Measurements from ENCODE around the gene CETN1. TPM values are rescaled to one million over a fixed set of nuclear protein-coding genes. Genes with fewer than 3 reads are reported as not detected.

CETN1 gene
- total and polyA plus RNA-seq, 2 of the 13 experiments (the other 11 are each of a cell fraction or from before 2014, with no cell fraction given): not detected

DNA sequence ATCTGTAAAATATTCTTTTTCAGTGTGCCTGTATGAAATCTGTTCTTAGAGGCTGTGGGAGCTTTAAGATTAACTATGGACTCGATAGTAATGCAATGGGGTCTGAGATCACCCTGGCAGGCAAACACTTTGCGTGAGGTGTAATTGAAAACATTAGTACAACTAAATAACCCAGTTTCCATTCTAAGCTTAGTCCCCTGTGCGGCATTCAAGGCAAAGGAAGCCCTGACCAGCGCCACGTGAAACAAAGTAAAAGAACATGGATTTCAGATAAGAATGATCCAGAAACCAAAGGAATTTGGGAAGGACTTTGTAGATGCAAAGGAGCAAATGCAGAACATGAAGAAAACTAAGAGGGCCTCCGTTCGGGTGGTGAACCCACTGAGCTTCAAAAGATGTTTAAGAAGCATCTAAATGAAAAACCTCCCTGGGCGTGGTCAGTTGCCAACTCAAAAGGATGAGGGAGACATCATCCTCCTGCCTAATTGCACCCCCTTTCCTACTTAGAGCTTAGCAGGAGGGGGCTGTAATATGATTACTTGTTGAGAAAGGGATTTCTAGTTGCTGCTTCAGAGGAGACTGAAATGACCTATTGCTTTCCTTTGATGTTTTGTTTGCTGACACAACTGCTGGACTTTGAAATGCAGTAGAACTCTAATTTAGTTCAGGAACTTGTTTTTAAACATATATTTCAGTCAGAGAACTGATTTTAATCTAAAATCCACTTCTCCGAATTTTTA, 7.9 kb upstream of the CETN1 start (continued):
- TF ChIP-seq SATB2 (CRISPR knock-in tag; IDR thresholded peaks at IDR 0.05) (no peak), ZNF350 (CRISPR knock-in tag; IDR thresholded peaks at IDR 0.05; ENCODE audit: borderline replicate concordance, low read depth) (no peak), U2AF2 (IDR thresholded peaks at IDR 0.05; ENCODE audit: low read depth, low read length) (no peak), ZNF616 (CRISPR knock-in tag; IDR thresholded peaks at IDR 0.05; ENCODE audit: low read depth) (no peak), PAXIP1 (CRISPR knock-in tag; conservative IDR thresholded peaks at IDR 0.05) (peak; percentile 89), BRD4 (CRISPR knock-in tag; IDR thresholded peaks at IDR 0.05) (no peak), CENPX (CRISPR knock-in tag; IDR thresholded peaks at IDR 0.05) (no peak), SRY (CRISPR knock-in tag; IDR thresholded peaks at IDR 0.05) (no peak), PRMT3 (CRISPR knock-in tag; IDR thresholded peaks at IDR 0.05; ENCODE audit: borderline replicate concordance, low read depth) (no peak), SRSF9 (IDR thresholded peaks at IDR 0.05; ENCODE audit: borderline replicate concordance, insufficient read depth, low read depth, low read length, poor library complexity, severe bottlenecking) (no peak), PHF21A (CRISPR knock-in tag; IDR thresholded peaks at IDR 0.05) (no peak), LBX2 (CRISPR knock-in tag; IDR thresholded peaks at IDR 0.05; ENCODE audit: borderline replicate concordance) (no peak), ZNF780A (CRISPR knock-in tag; IDR thresholded peaks at IDR 0.05) (no peak), SOX13 (IDR thresholded peaks at IDR 0.05) (no peak), SOX13 (CRISPR knock-in tag; conservative IDR thresholded peaks at IDR 0.05 in 1 of 2, IDR thresholded peaks at IDR 0.05 in 1 of 2) (peak in 1 of 2 experiments; percentile 18; a peak in 1 of 4 replicates), EP300 (IDR thresholded peaks at IDR 0.05; ENCODE audit: low read depth in 2 of 2, low read length in 2 of 2) (peak in 1 of 2 experiments; percentile 70; a peak in 2 of 4 replicates), EP300 (CRISPR knock-in tag; IDR thresholded peaks at IDR 0.05; ENCODE audit: borderline replicate concordance) (peak; percentile 24; the same call in 1 of the 2 replicates), MEF2D (CRISPR knock-in tag; IDR thresholded peaks at IDR 0.05) (no peak), XBP1 (CRISPR knock-in tag; IDR thresholded peaks at IDR 0.05) (no peak), MATR3 (CRISPR knock-in tag; IDR thresholded peaks at IDR 0.05) (no peak)
- TF ChIP-seq, protein P1, sequence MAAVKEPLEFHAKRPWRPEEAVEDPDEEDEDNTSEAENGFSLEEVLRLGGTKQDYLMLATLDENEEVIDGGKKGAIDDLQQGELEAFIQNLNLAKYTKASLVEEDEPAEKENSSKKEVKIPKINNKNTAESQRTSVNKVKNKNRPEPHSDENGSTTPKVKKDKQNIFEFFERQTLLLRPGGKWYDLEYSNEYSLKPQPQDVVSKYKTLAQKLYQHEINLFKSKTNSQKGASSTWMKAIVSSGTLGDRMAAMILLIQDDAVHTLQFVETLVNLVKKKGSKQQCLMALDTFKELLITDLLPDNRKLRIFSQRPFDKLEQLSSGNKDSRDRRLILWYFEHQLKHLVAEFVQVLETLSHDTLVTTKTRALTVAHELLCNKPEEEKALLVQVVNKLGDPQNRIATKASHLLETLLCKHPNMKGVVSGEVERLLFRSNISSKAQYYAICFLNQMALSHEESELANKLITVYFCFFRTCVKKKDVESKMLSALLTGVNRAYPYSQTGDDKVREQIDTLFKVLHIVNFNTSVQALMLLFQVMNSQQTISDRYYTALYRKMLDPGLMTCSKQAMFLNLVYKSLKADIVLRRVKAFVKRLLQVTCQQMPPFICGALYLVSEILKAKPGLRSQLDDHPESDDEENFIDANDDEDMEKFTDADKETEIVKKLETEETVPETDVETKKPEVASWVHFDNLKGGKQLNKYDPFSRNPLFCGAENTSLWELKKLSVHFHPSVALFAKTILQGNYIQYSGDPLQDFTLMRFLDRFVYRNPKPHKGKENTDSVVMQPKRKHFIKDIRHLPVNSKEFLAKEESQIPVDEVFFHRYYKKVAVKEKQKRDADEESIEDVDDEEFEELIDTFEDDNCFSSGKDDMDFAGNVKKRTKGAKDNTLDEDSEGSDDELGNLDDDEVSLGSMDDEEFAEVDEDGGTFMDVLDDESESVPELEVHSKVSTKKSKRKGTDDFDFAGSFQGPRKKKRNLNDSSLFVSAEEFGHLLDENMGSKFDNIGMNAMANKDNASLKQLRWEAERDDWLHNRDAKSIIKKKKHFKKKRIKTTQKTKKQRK (IDR thresholded peaks at IDR 0.05; ENCODE audit: low read length): no peak
- TF ChIP-seq, protein P2, sequence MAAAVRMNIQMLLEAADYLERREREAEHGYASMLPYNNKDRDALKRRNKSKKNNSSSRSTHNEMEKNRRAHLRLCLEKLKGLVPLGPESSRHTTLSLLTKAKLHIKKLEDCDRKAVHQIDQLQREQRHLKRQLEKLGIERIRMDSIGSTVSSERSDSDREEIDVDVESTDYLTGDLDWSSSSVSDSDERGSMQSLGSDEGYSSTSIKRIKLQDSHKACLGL (CRISPR knock-in tag; IDR thresholded peaks at IDR 0.05): no peak

All from HepG2 (cell line).